Measurements from ENCODE around the gene MEF2C.

The MEF2C gene

GRCh38 chr5:88694023-88694679, 188.8 kb downstream of the MEF2C start:
- no peak for DNase-seq (ENCODE audit: low read depth)
- no peak overlapping the region for H3K4me3 ChIP-seq (ENCODE audit: low read depth, low read length)
- TF ChIP-seq CTCF (IDR thresholded peaks at IDR 0.05; ENCODE audit: control insufficient read depth, extremely low read depth, insufficient read depth): no peak

- H3K4me3 ChIP-seq (ENCODE audit: low read depth, low read length): no peak overlapping the region
- no peak for DNase-seq (ENCODE audit: low read depth)
- TF ChIP-seq CTCF (IDR thresholded peaks at IDR 0.05; ENCODE audit: control insufficient read depth, extremely low read depth, insufficient read depth): no peak
These were observed 189.7 kb downstream of the MEF2C start for GRCh38 chr5:88693071-88693932.

DNA sequence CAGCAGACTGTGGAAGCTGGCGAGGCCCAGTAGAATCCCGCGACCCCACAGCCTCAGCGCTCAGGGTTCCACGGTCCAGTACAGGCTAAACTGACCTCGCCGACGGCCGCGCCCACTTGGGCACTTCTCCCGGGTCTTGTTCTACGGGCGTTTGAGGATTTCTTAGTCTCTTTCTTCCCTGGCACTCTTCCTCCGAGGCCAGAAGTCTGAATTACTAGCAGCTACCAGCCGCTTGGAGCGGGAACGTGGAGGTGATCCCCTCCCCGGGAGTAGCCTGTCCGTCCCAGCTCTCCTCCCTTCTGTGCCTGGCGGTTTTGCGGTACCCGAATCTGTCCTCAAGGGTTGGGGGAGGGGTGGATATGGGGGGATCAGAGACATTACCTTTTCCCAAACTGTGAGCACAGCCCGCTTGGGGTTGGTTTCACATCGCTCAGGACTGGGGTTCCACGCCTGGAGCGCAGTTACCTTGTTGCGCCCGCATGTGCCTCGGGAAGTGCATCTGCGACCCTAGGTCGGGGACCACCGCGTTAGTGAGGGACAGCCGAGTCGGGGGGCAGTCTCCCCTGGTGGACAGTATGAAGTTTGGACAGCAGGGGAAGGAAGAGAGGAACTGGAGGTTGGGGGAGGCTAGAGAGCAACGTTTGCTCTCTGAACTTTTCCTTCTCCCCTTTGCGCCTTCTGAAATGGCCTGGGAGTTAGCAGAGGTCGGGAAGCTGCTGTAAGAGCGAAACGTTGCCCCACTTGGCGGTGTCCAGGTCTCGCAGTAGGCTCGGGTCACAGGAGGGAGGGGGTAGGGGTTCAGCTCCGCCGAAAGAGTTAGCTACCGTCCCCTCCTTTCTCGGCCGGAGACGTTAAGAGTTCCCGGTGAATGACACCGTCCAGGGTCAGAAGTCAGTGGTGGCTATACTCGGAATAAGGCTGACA, 190.8 kb downstream of the MEF2C start:
- no peak for TF ChIP-seq CTCF (IDR thresholded peaks at IDR 0.05; ENCODE audit: control insufficient read depth, extremely low read depth, insufficient read depth)
- DNase-seq (ENCODE audit: low read depth): no peak
- no peak overlapping the region for H3K4me3 ChIP-seq (ENCODE audit: low read depth, low read length)

GRCh38 chr5:88691230-88691582, 191.8 kb downstream of the MEF2C start:
- TF ChIP-seq CTCF (IDR thresholded peaks at IDR 0.05; ENCODE audit: control insufficient read depth, extremely low read depth, insufficient read depth): no peak
- H3K4me3 ChIP-seq (ENCODE audit: low read depth, low read length): peak overlapping the region; percentile 21; the same call in 1 of the 2 replicates
- DNase-seq (ENCODE audit: low read depth): no peak

- TF ChIP-seq CTCF (IDR thresholded peaks at IDR 0.05; ENCODE audit: control insufficient read depth, extremely low read depth, insufficient read depth): peak; percentile 98
- H3K4me3 ChIP-seq (ENCODE audit: low read depth, low read length): peak overlapping the region; percentile 21; the same call in 1 of the 2 replicates
- peak; percentile 14 for DNase-seq (ENCODE audit: low read depth)
These were observed 192.4 kb downstream of the MEF2C start for GRCh38 chr5:88690409-88691229.

All from LNCaP clone FGC (cell line).